Liver (tissue), 9 donors: ENCODE data around the gene ABHD18. TPM values are rescaled to one million over a fixed set of nuclear protein-coding genes. Genes with fewer than 3 reads are reported as not detected.
"Not testable (repeated sequence)": the region's sequence is repeated elsewhere in the genome, so short reads cannot be mapped to it uniquely, and the experiment has no call there.

Experiments used
- DNase-seq: peaks from one replicate; pipeline ENCODE4 v3.0.0-alpha.2; 2017; ENCODE audit warnings: low spot score
- H3K27ac ChIP-seq, 2 donors: one replicate each; pipeline ENCODE4 v1.7.0; 2013; ENCODE audit warnings: inconsistent platforms in 2 of 2, low read length in 2 of 2, control low read depth in 1 of 2, low read depth in 1 of 2, mild to moderate bottlenecking in 1 of 2
- H3K27me3 ChIP-seq, 4 donors: one replicate each; pipeline versions ENCODE4 v1.6.1 to v1.7.0; 2013; ENCODE audit warnings: low read length in 3 of 4, inconsistent platforms in 1 of 4, mild to moderate bottlenecking in 1 of 4, moderate library complexity in 1 of 4; ENCODE audit not compliant: control insufficient read depth in 4 of 4, insufficient read depth in 4 of 4
- H3K36me3 ChIP-seq, 4 donors: one replicate each; pipeline versions ENCODE4 v1.6.1 to v1.7.0; 2013; ENCODE audit warnings: low read length in 3 of 4, mild to moderate bottlenecking in 3 of 4, low read depth in 1 of 4, moderate library complexity in 1 of 4; ENCODE audit not compliant: control insufficient read depth in 4 of 4, insufficient read depth in 3 of 4
- H3K4me1 ChIP-seq, 4 donors: one replicate each; pipeline versions ENCODE4 v1.6.1 to v1.7.0; 2013; ENCODE audit warnings: low read length in 3 of 4, mild to moderate bottlenecking in 3 of 4, moderate library complexity in 1 of 4; ENCODE audit not compliant: control insufficient read depth in 4 of 4, insufficient read depth in 4 of 4
- H3K4me3 ChIP-seq, 3 donors: one replicate each; pipeline versions ENCODE4 v1.6.1 to v1.7.0; 2013; ENCODE audit warnings: low read length in 3 of 3, control low read depth in 1 of 3, low read depth in 1 of 3, mild to moderate bottlenecking in 1 of 3
- H3K9ac ChIP-seq, 2 donors: one replicate each; pipeline ENCODE4 v1.7.0; 2013; ENCODE audit warnings: low read length in 2 of 2, mild to moderate bottlenecking in 2 of 2, moderate library complexity in 2 of 2, control low read depth in 1 of 2, low read depth in 1 of 2
- H3K9me3 ChIP-seq, 4 donors: one replicate each; pipeline versions ENCODE4 v1.6.1 to v1.7.0; 2013; ENCODE audit warnings: low read length in 3 of 4; ENCODE audit not compliant: control insufficient read depth in 4 of 4
- EGR1 ChIP-seq, 2 donors: IDR thresholded peaks; 2 replicates each; pipeline ENCODE4 v1.6.1; 2016 to 2018; ENCODE audit warnings: antibody characterized with exemption in 2 of 2, low read depth in 2 of 2
- FOXA1 ChIP-seq: IDR thresholded peaks from 2 replicates; pipeline ENCODE4 v1.6.1; 2016; ENCODE audit warnings: antibody characterized with exemption
- GABPA ChIP-seq, 2 donors: IDR thresholded peaks in 1 of 2; conservative IDR thresholded peaks in 1 of 2; 2 replicates each; pipeline ENCODE4 v1.6.1; 2016; ENCODE audit warnings: antibody characterized with exemption in 2 of 2, mild to moderate bottlenecking in 1 of 2, moderate library complexity in 1 of 2
- HNF4A ChIP-seq, 2 donors: conservative IDR thresholded peaks; 2 replicates each; pipeline ENCODE4 v1.6.1; 2016; ENCODE audit warnings: antibody characterized with exemption in 2 of 2, mild to moderate bottlenecking in 2 of 2
- HNF4G ChIP-seq: IDR thresholded peaks from 2 replicates; pipeline ENCODE4 v1.6.1; 2016; ENCODE audit warnings: antibody characterized with exemption
- JUND ChIP-seq, 2 donors: IDR thresholded peaks; 2 replicates each; pipeline ENCODE4 v1.6.1; 2016; ENCODE audit warnings: antibody characterized with exemption in 2 of 2
- NR2F2 ChIP-seq: IDR thresholded peaks from 2 replicates; pipeline ENCODE4 v1.6.1; 2016; ENCODE audit warnings: antibody characterized with exemption
- RAD21 ChIP-seq, 2 donors: IDR thresholded peaks; 2 replicates each; pipeline ENCODE4 v1.6.1; 2016; ENCODE audit warnings: antibody characterized with exemption in 2 of 2, mild to moderate bottlenecking in 2 of 2
- REST ChIP-seq: IDR thresholded peaks from 2 replicates; pipeline ENCODE4 v1.6.1; 2016; ENCODE audit warnings: antibody characterized with exemption, mild to moderate bottlenecking
- RXRA ChIP-seq, 2 donors: IDR thresholded peaks; 2 replicates each; pipeline ENCODE4 v1.6.1; 2017 to 2018; ENCODE audit warnings: antibody characterized with exemption in 2 of 2, mild to moderate bottlenecking in 1 of 2
- SP1 ChIP-seq: IDR thresholded peaks from 2 replicates; pipeline ENCODE4 v1.6.1; 2018; ENCODE audit warnings: antibody characterized with exemption, mild to moderate bottlenecking
- TAF1 ChIP-seq: conservative IDR thresholded peaks from 2 replicates; pipeline ENCODE4 v1.6.1; 2016; ENCODE audit warnings: antibody characterized with exemption, mild to moderate bottlenecking
- WGBS: extraction: QIAGEN DNeasy Blood & Tissue Kit; methylation state at CpG from one replicate; pipeline ENCODE4 v1.1.7; 2013; 5-methylcytosine and 5-hydroxymethylcytosine counted together
- polyA plus RNA-seq, 2 donors: library from polyadenylated mRNA; stranded (reverse) in 1 of 2; unstranded in 1 of 2; fragments of 200-250 nt in 1 of 2; fragments of >200 nt in 1 of 2; fragmentation: Nextera tagmentation in 1 of 2; extraction: Ambion mirVana in 1 of 2; gene quantifications; one replicate each; pipeline versions ENCODE4 v1.2.1 to v1.2.3, GENCODE V29; 2013 to 2015
- total RNA-seq, 2 donors: library from RNA; depleted of rRNA; stranded (reverse); fragments of >200 nt; gene quantifications; one replicate each; pipeline ENCODE4 v1.2.3, GENCODE V29; 2014
- TF ChIP-seq, protein P1 (sequence below): IDR thresholded peaks from 2 replicates; pipeline ENCODE4 v1.6.1; 2016; ENCODE audit warnings: antibody characterized with exemption
- donor health status: healthy.
- donor health status: healthy.
- donor health status: healthy.
- donor health status: healthy.
- donor health status: healthy.

Gene ABHD18
- total and polyA plus RNA-seq, 4 donors: 3.9 to 14.1 (median 8.5) TPM

GRCh38 chr4:127967141-127967775 is 2.1 kb downstream of the ABHD18 start:
- no peaks in the 10 kb centered on the region for H3K27me3 ChIP-seq
- no peak for TF ChIP-seq REST
- TF ChIP-seq FOXA1: no peak
- TF ChIP-seq RXRA (IDR thresholded peaks at IDR 0.05): no peak
- TF ChIP-seq NR2F2: no peak
- no peak overlapping the region for H3K27ac ChIP-seq
- H3K36me3 ChIP-seq: no peaks in the 10 kb centered on the region
- H3K9me3 ChIP-seq: no peaks in the 10 kb centered on the region
- H3K4me3 ChIP-seq: no peak overlapping the region
- H3K9ac ChIP-seq: no peak overlapping the region
- H3K4me1 ChIP-seq: peaks cover 12 to 27% (median 17%) of the 10 kb centered on the region in 4 donors
- DNase-seq: no peak
- 100% methylated on average over 1 of the region's 1 CpG for WGBS

DNA sequence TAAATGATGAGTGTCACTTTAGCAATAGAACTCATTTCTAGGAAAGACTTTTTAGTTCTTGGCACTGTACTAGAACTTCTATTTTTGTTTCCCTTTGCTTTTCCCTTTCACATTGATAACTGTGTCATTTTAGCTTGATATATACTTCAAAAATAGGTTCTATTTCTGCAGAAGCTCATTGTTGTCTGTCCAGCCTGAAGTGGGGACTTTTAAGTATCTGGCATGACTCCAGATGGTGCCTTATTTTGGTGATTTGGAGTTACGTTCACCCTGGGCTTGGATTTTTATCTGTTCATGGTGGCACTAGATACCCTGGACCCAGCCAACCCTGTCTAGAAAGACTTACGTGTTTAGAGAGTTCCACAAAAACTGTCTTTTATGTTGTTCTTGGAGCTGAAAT is 3.4 kb downstream of the ABHD18 start:
- peaks cover 12 to 23% (median 16%) of the 10 kb centered on the region in 4 donors for H3K4me1 ChIP-seq
- H3K4me3 ChIP-seq: peak overlapping the region in 2 of 3 donors; percentile 29 to 31
- TF ChIP-seq RAD21 (IDR thresholded peaks at IDR 0.05) (no peak), TAF1 (no peak), EGR1 (IDR thresholded peaks at IDR 0.05; ENCODE audit: low read depth in 2 of 2) (no peak)
- no peak for DNase-seq
- H3K36me3 ChIP-seq: peaks cover 0 to 2% (median 0%) of the 10 kb centered on the region in 4 donors
- peak overlapping the region; percentile 45 to 62 for H3K9ac ChIP-seq
- WGBS: 38% methylated on average over 2 of the region's 2 CpGs
- no peaks in the 10 kb centered on the region for H3K9me3 ChIP-seq
- H3K27ac ChIP-seq: peak overlapping the region; percentile 27 to 61
- H3K27me3 ChIP-seq: no peaks in the 10 kb centered on the region

DNA sequence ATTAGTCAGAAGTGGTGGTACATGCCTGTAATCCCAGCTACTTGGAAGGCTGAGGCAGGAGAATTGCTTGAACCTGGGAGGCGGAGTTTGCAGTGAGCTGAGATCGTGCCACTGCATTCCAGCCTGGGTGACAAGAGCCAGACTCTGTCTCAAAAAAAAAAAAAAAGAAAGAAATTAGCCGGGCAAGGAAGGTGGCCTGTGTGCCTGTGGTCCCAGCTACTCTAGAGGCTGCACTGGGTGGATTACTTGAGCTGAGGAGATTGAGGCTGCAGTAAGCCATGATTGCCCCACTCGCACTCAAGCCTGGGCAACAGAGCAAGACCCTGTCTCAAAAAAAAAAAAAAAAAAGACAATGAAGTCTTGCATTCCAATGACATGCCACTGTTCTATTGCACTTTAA is 5.7 kb downstream of the ABHD18 start:
- H3K9ac ChIP-seq, H3K4me3 ChIP-seq, H3K36me3 ChIP-seq, H3K27me3 ChIP-seq, H3K27ac ChIP-seq, H3K9me3 ChIP-seq, DNase-seq: not testable (repeated sequence)
- 84% methylated on average over 4 of the region's 4 CpGs for WGBS
- peaks cover 12 to 22% (median 15%) of the 10 kb centered on the region in 4 donors for H3K4me1 ChIP-seq

- no peak overlapping the region for H3K4me3 ChIP-seq
- H3K27ac ChIP-seq: no peak overlapping the region
- 94% methylated on average over 2 of the region's 2 CpGs for WGBS
- peaks cover 0 to 4% (median 1%) of the 10 kb centered on the region in 4 donors for H3K36me3 ChIP-seq
- peaks cover 0 to 2% (median 0%) of the 10 kb centered on the region in 4 donors for H3K4me1 ChIP-seq
- no peaks in the 10 kb centered on the region for H3K27me3 ChIP-seq
- no peak for DNase-seq
- no peak overlapping the region for H3K9ac ChIP-seq
- H3K9me3 ChIP-seq: no peaks in the 10 kb centered on the region
- TF ChIP-seq RAD21 (IDR thresholded peaks at IDR 0.05) (no peak), SP1 (no peak), GABPA (IDR thresholded peaks at IDR 0.05 in 1 of 2, conservative IDR thresholded peaks at IDR 0.05 in 1 of 2) (no peak), REST (no peak), HNF4A (conservative IDR thresholded peaks at IDR 0.05) (no peak), HNF4G (no peak), EGR1 (IDR thresholded peaks at IDR 0.05; ENCODE audit: low read depth in 2 of 2) (no peak), JUND (IDR thresholded peaks at IDR 0.05) (no peak), NR2F2 (no peak), FOXA1 (no peak)
- TF ChIP-seq, protein P1, sequence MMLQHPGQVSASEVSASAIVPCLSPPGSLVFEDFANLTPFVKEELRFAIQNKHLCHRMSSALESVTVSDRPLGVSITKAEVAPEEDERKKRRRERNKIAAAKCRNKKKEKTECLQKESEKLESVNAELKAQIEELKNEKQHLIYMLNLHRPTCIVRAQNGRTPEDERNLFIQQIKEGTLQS: no peak
Measured at GRCh38 chr4:127975121-127975770, 10.0 kb downstream of the ABHD18 start.
